HG02973 (cell line): ENCODE measurements around the gene FGF11.
"Not testable (repeated sequence)": the region's sequence is repeated elsewhere in the genome, so short reads cannot be mapped to it uniquely, and the experiment has no call there.

Source experiments
- ATAC-seq: cut with Tn5 transposase; IDR thresholded peaks from one replicate; pipeline ENCODE4 v1.9.1; 2021; ENCODE audit warnings: moderate library complexity; ENCODE audit not compliant: unreplicated experiment

The FGF11 gene

DNA sequence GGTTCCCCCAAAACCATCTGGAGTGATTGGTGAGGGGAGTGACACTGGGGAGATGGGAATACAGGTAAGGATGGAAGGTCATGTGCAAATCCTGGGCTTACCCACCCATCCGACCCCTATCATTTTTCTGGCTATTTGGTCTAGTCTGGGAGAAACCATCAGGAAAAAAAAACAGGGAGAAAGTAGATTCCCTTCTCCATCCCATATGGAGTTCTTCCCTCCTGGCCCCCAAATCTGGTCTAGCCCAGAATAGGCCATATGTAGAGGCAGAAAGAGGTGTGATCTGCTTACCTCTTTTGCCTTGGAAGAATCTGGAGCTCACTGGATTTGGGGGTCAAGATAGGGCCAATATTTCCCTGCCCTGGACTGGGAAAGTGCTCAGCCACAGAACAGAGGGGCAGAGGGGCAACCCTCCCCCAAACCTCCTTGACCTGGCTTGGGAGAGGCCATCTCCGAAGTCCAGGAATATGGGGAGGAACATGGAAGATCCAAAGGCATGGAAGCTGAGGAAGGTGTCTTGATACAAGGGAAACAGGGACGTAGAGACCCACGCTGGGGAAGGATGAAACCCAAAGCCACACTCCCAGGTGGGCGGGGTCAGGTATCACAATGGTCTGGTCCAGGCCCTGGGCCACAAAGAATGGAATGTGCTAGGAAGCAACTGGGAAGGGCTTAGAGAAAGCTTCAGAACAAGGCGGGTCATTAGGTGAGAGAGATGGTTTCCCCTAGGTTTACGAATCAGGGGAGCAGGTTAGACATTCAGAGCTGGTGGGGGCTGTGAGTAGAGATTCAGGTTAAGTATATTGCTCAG, 21.7 kb downstream of the FGF11 start:
- no peak for ATAC-seq

GRCh38 chr17:7462474-7463371, 23.4 kb downstream of the FGF11 start:
- no peak for ATAC-seq

DNA sequence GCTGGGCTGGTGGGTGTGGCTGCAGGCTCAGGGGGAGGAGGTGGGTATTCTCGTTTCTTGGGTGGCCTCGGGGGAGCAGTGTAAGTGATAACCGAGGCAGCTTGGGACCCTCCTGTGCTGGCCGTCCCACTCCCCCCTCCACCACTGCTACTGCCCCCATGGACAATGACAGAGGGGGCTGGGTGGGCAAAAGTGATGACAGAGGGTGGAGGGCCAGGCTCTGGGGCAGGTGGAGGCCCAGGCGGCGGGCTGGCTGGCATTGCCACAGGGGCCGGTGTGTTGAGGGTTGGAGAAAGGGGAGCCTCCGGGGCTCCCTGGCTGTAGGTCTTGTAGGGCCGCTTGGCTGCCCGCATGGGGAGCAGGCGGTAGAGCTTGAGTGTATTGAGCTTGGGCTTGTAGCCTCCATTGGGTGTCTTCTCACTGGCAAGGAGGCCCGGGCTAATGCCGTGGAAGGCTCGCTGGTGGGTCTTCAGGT, 24.1 kb downstream of the FGF11 start:
- no peak for ATAC-seq

GRCh38 chr17:7464081-7464480, 24.8 kb downstream of the FGF11 start:
- ATAC-seq, result no peak

GRCh38 chr17:7465597-7466275, 26.4 kb downstream of the FGF11 start:
- no peak for ATAC-seq

DNA sequence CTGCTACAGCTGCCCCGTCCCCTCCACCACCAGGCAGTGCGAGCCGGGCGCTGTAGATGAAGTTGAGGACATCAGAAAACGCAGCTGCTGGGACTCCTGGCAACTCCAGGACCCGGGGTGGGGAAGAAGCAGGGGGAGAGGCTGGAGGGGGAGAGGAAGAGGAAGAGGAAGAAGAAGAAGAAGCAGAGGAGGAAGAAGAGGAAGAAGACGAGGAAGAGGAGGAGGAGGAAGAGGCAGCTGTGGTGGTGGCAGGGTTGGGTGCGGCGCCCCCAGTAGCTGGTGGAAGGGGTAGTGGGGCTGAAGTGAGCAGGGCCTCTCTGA, 27.0 kb downstream of the FGF11 start:
- no peak for ATAC-seq

- no peak for ATAC-seq
Observed at GRCh38 chr17:7466639-7467341, 27.5 kb downstream of the FGF11 start.

DNA sequence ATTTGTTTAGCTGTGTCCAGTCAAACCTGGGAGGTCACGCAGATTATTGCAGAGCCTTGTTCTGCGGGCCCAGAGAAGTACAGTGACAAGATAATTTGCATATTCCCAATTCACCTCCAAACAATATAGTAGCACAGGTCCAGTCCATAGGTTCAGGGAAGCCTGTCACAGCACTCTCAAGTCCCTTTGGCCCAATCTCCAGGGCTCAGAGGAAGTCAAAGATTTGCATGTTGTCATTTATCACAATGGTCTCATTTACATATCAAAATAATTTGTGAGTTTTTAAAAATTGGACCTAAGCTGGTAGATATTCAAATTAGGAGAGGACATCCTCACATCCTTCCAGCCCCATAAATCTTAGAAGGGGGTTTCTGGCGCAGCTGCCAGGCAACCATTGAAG, 28.2 kb downstream of the FGF11 start:
- no peak for ATAC-seq

DNA sequence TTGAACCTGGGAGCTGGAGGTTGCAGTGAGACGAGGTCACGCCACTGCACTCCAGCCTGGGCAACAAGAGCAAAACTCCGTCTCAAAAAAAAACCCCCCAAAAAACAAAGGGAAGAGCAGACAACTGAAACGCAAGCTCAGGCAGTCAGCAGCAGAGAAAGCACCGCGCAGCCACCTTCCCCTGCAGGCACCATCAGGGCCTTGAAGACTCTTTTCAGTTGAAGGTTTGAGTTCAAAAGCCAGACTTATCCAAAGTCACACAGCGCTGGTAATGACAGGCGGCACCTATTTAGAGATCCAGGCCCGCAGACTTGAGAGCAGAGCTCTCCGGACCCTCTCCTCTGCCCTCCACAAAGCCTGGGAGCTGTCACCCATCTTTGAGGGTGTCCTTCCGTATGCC, 29.0 kb downstream of the FGF11 start:
- no peak for ATAC-seq

DNA sequence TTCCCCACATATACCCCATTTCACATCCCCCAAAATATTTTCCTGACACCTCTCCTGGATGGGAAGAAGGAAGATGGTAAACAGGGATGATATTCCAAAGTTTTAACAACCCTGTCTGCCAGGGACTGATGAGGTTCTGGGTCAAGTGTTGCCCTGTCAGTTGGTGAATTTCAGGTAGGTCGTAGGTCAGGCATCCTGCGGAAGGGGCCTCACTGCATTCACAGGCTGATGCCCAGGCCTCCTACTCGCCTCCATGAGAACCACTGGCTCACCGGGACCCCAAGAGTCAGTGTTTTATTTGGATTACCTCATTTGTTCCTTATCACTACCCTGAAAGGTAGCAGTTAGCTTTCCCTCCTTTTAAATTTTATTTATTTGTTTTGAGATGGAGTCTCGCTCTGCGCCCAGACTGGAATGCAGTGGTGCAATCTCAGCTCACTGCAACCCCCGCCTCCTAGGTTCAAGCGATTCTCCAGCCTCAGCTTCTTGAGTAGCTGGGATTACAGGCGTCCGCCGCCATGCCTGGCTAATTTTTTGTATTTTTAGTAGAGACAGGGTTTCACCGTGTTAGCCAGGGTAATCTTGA, 29.6 kb downstream of the FGF11 start:
- no peak for ATAC-seq

- not testable (repeated sequence) for ATAC-seq
Observed at GRCh38 chr17:7469843-7470242, 30.5 kb downstream of the FGF11 start.

DNA sequence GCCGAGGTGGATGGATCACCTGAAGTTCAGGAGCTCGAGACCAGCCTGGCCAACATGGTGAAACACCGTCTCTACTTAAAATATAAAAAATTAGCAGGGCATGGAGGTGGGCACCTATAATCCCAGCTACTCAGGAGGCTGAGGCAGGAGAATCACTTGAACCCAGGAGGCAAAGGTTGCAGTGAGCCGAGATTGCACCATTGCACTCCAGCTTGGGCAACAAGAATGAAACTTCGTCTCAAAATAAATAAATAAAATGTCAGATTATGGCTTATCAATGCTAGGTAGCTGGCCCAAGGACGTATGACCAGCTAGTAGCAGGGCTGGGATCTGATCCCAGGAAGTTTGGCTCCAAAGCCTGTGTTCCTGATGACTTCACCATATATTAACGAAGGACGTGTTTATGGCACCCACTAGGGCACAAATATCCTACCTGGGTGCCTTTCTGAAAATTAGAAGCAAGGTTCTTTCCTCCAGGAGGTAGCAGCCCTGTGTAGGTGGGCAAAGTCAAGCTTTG, 31.2 kb downstream of the FGF11 start:
- ATAC-seq, result not testable (repeated sequence)

DNA sequence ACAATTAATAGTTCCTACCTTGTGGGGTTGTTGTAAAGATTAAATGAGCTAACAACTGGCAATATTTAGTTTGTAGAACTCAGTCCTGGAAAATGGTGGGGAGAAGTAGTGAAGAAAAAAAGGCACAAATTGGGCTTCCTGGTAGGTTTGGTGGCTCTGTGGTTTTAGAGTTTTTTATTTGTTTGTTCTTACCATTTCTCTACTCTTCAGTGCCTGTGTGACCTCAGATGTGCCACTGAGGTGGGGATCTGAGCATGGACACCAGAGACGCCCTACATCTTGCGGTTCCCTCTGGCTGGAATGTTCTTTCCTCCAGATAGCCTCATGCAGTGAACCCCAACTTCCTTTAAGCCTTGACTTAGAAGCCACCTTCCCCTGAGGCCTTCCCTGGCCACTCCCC, 32.4 kb downstream of the FGF11 start:
- no peak for ATAC-seq

DNA sequence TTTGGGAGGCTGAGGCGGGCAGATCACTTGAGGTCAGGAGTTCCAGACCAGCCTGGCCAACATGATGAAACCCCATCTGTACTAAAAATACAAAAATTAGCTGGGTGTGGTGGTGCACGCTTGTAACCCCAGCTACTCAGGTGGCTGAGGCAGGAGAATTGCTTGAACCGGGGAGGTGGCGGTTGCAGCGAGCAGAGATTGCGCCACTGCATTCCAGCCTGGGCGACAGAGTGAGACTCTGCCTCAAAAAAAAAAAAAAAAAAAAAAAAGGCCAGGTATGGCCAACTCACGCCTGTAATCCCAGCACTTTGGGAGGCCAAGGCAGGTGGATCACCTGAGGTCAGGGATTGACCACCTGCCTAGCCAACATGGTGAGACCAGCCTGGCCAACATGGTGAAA, 35.5 kb downstream of the FGF11 start:
- not testable (repeated sequence) for ATAC-seq

DNA sequence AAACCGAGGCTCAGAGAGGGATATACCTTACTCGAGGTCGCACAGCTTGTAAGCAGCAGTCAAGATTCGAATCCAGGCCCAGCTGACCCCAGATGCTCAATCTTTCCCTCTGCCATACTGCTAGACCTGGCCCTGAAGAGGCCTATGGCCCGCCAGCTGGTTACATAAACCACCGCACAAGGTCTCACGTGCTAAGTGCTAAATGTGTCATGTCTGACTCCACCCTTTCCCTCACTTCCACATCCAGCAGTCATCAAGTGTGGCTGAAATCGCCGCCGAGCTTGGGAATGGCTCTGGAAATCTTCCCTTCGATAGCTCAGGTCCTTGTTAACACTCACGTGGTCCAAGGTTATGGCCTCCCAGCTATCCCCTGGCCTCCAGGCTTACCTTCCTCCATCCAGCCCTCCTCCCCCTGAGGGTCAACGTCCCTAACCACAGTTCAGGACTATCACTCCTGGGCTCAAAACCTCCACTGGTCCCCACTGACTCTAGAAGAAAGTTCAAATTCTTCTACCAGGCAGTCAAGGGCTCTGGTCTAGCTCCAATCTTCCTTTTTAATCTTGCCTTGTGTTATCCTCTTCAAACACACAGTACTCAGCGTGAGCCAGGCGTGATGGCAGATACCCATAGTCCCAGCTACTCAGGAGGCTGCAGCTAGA, 36.6 kb downstream of the FGF11 start:
- ATAC-seq, result no peak

DNA sequence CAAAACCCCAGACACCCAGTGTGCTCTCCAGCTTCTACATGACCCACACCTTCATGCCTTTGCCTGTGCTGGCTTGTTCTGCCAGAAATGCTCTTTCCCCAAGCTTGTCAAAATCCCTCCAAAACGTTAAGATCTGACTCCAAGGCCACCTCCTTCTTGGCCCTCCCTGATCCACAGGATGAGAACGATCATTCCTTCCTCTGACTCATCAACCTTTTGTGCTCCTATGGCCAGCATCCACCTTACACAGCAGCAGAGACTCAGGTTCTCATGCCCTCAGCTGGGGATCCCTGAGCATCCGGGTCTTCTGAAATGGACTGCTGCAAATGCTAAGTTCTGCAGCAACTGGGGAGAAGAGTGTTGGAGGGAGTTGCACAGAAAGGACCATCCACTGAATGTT, 37.2 kb downstream of the FGF11 start:
- no peak for ATAC-seq

GRCh38 chr17:7476951-7477350, 37.6 kb downstream of the FGF11 start:
- ATAC-seq, result no peak

DNA sequence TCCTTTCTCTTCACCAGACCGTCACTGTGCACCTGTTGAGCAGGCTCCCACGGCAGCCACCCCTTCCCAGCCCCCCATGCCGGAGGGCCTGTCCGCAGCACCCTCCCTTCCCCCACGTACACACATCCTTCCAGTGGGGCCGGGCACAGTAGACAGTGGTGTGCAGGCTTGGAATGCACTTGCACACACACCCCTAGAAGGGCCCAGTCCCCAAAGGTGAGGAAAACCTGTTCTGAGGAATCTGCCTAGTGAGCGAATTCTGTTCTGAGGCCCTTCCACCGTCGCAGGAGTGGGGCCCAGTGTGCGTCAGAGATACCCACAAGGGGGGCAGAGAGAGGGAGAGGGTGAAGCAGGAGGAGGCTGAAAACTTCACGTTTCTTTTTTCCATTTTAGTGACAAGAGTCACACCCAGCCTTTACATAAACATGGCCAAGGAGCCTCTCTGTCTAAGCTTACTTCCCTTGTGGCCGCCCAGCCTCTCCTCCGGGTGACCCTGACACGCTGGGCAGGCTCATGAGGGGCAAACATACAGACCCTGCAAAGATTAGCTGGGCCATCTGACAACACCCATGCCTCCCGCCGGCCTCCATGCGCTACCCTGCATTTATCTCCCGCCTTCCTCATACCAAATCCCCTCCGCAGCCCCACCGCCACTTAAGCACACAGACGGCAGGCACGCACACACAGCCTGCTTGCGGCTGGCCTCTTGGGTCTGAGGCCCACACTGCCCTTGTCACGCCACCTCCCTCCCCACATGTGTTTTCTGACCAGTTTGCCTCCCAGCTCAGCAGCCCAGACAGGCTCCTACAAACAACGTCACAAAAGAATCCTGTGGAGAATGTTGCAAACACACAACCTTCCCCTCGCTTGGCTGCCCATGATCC, 38.3 kb downstream of the FGF11 start:
- no peak for ATAC-seq
